Left renal cortex interstitium (tissue), 4 donors: ENCODE measurements around the gene GAS7. TPM values are rescaled to one million over a fixed set of nuclear protein-coding genes. Genes with fewer than 3 reads are reported as not detected.
"Not testable (repeated sequence)": the region's sequence is repeated elsewhere in the genome, so short reads cannot be mapped to it uniquely, and the experiment has no call there.

Source experiments
- DNase-seq, 4 donors: peaks; one replicate each; pipeline ENCODE4 v3.0.0-alpha.2; 2013; ENCODE audit warnings: low read depth in 4 of 4, low spot score in 2 of 4, missing footprints in 1 of 4
- polyA plus RNA-seq, 4 donors: library from polyadenylated mRNA; unstranded; fragments of 120-200 nt; gene quantifications; one replicate each; pipeline ENCODE4 v1.2.1, GENCODE V29; 2013; ENCODE audit not compliant: insufficient read length in 4 of 4

GAS7 gene
- polyA plus RNA-seq, 4 donors = 14.0 to 18.4 (median 17.4) TPM

- DNase-seq = not testable (repeated sequence)
Observed at GRCh38 chr17:10057466-10057865, 140.9 kb downstream of the GAS7 start.

DNA sequence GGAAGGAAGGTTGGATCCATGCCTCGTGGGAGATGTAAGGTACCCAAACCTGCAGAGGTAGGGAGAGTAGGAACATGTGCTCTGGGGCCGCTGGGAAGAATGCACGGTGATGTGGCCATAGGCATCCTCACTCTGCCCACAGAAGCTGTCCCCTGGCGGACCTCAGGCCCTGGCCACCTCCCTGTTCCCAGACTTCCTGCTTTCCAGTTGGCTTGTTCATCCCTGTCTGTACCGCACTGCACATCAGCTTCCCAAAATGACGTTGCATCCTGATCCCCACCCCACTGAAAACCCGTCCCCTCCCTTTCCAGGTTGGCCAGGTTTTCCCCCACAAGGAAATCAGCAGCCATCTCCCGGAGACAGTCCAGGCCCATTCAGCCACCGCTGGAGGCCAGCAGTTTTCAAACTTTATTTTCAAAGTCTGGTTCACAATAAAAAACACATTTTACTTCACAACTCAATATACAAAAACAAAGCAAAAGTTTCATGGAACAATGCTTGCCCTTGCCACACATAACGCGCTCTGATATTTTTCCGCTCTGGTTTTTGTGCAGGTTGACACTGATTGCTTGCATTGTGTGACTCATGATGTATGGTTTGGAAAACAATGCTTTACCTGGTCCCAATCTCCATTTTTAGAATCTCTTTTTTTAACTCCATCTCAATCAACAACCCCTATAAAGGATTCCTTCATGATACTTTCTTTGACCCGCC lies 143.0 kb downstream of the GAS7 start:
- no peak for DNase-seq

- DNase-seq = no peak
Observed at GRCh38 chr17:10053782-10054540, 144.4 kb downstream of the GAS7 start.

GRCh38 chr17:10052106-10052813 lies 146.1 kb downstream of the GAS7 start:
- no peak for DNase-seq

- DNase-seq = no peak
Observed at GRCh38 chr17:10051112-10051511, 147.3 kb downstream of the GAS7 start.

DNA sequence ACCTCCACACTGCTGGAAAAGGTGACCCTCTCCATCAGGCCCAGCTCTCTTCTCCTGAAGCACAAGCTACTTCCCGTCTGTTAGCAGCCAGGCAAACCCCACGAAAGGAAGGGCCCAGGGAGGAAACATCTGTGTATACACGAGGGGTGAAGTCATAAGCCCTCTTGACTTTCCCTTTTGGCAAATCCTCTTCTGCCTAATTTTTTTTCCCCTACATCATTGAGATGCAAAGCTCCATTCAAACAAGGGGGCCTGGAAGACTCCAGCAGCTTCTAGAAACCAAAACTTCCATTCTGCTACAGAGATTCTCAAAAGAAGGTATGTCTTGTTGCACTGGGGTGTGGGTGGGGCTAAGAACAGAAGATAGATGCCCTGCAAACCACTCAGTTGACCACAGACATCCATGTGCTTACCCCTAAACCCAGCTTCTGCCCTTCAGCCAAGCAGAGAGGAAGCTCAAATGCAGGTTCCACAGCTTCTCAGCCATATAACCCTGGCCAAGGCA lies 147.8 kb downstream of the GAS7 start:
- no peak for DNase-seq

GRCh38 chr17:10048629-10049350 lies 149.6 kb downstream of the GAS7 start:
- no peak for DNase-seq

DNA sequence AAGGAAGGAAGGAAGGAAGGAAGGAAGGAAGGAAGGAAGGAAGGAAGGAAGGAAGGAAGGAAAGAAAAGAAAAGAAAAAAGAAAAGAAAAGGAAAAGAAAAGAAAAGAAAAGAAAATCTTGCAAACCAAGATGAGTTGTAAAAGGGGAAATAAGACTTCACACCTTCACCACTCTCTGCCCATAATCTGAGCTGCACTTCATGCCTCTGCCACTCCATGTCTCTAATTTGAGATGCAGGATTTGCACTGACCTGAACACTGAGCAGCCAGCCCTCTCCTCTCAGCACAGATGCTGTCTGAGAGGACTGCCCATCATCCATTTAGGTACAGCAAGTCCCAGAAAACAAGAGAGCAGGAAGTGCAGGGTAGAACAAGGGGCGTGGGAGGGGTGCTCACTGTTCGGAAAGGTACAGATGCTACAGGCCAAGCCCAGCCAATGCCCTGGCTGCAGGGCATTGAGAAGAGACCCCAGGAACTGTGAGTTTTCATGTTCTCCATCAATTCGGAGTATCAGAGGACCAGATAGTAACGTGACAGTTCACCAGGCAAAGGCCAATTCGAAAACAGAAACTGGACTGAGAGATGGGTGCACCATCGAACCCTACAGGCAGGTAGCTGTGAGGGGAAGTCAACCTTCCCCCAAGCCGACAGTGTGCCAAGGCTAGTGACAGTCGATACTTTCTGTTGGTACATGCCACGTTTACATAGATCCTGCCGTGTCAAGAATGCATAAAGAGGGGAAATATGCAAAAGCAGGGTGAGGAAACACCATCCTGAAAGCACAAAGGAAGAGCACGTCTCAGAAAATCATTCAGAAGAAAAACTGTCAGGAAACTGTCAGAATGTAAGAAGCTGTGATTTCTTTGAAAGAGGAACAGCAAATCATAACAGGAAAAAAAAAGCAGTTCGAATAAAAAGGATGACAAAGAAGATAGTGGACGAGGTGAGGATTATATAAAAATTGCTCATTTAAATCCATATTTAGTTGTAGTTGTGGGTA lies 151.3 kb downstream of the GAS7 start:
- no peak for DNase-seq

- DNase-seq = no peak
Observed at GRCh38 chr17:10045871-10046658, 152.3 kb downstream of the GAS7 start.

DNA sequence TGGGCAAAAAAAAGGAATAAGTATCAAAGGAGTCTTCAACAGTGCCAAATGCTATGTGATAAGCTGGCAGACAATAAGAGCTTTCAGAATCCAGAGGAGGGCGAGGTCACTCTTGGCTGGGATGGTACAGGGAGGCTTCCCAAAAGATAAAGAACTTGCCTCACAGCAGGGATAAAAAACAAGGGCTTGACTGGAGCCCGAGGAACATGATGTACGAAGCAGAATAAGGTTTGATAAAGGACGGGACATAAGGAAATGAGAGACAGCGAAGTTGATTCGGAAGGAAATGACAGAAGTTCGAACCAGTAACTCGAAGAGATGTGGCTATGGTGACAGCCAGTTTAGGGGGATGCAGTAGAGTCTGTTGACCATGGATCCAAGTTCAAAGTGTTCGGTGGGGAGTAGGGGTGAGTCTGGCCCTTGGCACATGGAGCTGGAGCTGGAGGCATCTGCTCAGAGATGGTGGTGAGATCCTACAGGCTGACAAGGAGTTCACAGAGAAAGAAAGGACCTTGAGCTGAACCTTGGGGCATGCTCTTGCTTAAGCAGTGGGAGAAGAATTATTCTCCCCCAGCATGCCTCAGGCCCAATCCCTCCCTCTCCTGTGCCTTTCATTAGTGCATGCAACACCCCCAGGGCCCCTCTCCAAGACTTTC lies 155.7 kb downstream of the GAS7 start:
- no peak for DNase-seq

- no peak for DNase-seq
Observed at GRCh38 chr17:10041916-10042588, 156.4 kb downstream of the GAS7 start.

- DNase-seq = no peak
Observed at GRCh38 chr17:10041287-10041612, 157.2 kb downstream of the GAS7 start.

DNA sequence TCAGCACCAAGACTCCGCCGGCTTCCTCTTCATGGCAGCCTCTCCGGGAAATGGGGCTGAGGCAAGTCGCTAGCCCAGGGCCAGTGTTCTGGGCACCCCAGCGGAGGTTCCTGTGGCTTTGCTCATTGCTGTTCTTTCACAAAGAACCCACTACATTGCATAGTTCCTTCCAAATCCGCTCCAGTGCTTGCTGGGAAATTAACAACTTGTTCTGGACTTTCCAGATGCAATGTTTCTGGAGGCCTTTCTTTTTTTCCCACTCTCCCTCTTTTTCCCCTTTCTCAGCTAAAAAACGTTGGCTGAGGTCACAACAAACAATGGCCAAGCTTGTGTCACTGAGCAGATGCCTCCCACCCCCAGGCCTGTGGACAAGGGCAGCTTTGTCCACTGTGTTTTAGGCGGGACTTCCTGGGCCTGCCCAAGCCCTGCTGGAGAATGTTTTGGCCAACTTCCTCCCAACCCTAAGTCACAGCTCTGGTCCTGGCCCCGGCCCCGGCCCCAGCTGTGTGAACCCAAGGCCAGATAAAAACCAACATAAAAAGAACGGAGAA lies 161.8 kb downstream of the GAS7 start:
- no peak for DNase-seq

- DNase-seq = no peak
Observed at GRCh38 chr17:10035885-10036284, 162.5 kb downstream of the GAS7 start.

DNA sequence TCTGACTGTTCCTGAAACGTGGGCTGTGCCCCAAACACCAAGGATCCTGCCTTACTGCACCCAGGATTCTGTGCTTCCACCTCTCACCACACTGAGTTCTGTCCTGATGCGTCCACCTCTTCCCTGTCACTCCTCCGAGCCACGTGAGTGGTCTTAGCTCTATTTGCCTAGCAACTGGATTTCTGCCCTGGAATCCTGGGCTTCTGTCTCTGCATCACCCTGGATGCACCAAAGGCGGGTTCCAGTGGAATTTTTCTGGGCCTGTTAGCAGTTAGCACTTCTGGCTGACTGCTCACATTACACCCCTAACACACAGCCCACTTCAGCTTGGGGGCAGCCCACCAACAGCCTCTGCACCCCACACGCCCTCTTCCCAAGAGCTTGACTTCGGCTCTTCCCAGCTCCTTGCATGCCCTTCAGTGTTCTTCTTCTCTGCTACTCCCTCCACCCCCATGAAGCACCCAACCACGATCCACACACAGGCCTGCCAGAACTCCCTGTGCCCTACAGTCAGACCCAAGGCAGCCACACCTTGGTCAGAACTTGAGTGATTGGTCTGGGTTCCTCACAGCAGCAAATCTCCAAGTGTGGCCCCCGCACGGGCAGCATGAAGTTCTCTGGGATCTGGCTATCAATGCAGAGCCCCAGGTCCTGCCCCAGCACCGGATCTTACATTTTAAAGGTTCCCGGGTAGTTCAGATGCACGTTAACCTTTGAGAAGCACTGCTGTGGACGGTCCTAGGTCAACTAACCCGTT lies 163.5 kb downstream of the GAS7 start:
- DNase-seq = no peak

GRCh38 chr17:10033959-10034358 lies 164.4 kb downstream of the GAS7 start:
- DNase-seq = no peak

DNA sequence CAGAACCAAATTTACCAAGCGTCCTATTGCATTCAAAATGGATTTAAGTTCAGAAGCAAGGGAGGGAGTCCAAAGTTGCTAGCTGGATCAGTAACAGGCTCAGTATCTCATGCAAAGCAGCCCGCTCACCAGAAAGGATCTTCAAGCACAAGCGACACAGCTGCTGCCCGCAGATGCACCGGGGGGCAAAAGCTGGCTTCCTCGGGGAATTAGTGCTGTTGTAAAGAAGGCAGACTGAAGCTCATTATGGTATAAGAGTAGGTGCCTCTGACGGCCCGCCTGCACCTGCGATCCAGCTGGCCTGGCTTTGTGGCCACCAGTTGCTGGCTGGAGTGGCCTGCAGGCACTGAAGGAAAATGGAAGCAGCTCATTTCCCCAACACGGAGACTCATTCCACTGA lies 165.0 kb downstream of the GAS7 start:
- no peak for DNase-seq
